Pulmonary artery endothelial cell (primary cell): ENCODE data around the gene CRACR2A. TPM values are rescaled to one million over a fixed set of nuclear protein-coding genes. Genes with fewer than 3 reads are reported as not detected.
A peak's percentile ranks its signal among the peaks of the same experiment; 100 is the strongest.

Experiments used
- DNase-seq: peaks from one replicate; pipeline ENCODE4 v3.0.0-alpha.2; 2011; ENCODE audit warnings: low read depth, low spot score
- total RNA-seq: library from RNA; depleted of rRNA; stranded (reverse); fragments of >200 nt; gene quantifications from 2 replicates; pipeline ENCODE4 v1.2.3, GENCODE V29; 2014

The CRACR2A gene
- total RNA-seq, result 7.1 and 19.5 TPM in 2 replicates

DNA sequence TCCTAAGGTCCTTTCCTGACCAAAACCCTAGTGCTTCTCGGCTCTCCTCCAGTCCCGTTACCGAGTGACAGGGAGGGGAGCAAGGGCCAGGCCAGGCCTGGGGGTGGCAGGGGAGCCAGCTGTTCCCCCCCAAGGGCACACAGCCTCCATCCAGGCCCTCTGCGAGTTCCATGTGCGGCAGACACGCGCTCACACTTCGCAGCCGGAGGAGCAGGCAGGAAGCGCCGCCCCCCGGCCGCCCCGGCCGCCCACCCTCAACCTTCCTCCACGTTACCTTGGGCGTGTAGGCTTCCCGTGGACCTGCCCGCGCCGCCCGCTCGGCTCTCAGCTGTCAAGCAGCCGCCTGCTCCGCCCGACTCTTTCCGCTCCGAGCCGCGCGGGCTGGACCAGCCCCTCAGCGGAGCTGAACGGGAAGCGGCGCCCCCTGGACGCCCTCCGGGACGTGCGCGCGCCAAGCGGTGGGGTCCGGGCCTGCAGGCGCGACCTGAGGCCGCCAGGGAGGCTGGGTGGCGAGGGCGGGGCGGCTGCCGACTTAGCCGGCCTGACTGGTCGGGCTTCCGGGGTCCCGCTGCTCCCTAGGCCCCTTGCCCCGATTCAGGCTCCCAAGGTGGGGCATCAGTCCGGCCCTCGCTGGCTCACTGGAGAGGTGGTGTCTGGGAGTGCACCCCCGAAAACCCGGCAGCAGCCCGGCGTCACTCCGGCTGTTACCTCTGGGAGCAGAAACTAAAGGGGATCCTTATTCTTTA, at the start of gene CRACR2A:
TSS of gene CRACR2A (minus strand) at position 369 of the 746 bp plus-strand sequence. CDS start 56,110 bp downstream, outside the sequence.
- peak; percentile 41 for DNase-seq

DNA sequence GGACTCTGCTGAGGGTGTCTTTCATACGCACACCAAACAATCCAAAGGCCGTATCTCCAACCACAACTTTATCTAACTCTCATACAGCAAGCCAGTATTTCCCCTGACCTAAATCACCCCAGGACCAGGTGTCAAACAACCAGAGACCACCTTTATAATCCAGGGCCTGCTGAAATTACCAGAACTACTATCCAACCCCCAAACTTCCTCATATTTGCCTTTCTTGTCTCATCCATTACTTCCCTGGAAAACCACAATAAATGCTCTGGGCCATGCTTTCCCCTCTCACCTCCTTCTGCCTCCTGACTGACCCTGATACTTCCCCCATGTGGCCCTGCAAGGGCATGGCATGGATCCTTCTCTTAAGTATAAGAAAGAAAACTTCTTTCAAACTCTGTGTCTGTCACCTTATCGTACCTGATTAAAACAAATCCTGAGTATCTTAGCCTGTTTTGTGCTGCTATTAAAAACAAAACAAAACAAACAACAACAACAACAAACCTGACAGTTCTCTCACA, 44.7 kb upstream of the CRACR2A start:
- DNase-seq, result no peak

DNA sequence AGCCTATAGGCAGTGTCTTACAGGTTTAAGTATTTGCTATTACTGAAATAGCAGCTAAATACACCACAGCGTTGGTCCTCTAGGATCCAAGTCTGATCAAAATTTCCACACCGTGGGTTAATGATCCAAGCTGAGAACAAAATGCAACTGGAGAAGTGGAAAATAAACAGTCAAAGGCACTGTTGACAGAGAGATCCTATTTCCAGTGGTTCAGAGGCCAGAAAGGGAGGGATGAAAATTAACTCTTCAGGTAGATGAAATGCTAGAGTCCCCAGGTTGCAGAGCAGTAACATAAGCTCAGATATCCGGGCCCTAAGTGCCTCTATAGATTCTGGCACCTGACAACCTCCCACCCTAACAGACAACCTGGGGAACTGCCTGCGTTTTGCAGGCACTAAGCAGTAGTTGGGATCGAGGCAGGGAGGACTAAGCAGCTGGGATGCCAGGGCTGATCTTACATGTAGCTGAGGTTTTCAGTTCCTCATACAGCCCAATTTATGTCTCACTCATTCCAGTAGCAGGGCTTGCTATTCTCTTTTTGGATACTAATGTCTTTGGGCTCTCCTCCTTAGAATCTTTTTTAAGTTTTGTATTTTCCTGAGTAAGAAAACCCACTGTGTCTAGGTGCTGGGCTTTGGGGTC, 42.7 kb upstream of the CRACR2A start:
- DNase-seq, result no peak

GRCh38 chr12:3795066-3795465, 42.2 kb upstream of the CRACR2A start:
- DNase-seq, result no peak

DNA sequence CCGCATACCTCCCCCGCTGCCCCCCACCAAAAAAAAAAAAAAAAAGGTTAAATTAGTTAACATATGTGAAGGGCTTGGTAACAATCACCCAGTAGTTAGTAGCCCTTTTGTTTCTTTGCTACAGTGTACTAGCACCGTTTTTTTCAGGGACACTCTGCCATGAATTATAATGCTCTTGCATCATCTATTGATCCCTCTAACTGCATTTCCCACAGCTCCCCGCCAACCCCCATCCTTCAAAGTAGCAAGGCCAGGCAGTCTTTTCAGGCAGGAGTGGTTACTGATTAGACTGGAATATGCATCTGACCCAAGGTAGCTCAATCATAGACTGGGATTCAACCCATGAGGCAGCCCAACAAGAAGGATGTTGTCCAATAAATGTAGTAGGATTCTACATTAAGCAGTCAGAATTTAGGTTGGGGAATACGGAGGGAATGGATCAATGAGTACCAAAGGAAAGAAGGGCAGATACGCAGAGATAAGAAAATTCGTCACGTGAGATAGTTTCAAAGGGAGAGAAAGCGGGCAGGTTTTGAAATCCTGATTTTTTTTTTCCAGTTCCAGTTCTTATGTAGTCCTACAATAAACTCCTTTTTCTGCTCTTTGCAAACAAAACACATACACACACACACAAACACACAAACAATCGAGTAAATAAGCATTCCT, 39.8 kb upstream of the CRACR2A start:
- DNase-seq, result no peak

DNA sequence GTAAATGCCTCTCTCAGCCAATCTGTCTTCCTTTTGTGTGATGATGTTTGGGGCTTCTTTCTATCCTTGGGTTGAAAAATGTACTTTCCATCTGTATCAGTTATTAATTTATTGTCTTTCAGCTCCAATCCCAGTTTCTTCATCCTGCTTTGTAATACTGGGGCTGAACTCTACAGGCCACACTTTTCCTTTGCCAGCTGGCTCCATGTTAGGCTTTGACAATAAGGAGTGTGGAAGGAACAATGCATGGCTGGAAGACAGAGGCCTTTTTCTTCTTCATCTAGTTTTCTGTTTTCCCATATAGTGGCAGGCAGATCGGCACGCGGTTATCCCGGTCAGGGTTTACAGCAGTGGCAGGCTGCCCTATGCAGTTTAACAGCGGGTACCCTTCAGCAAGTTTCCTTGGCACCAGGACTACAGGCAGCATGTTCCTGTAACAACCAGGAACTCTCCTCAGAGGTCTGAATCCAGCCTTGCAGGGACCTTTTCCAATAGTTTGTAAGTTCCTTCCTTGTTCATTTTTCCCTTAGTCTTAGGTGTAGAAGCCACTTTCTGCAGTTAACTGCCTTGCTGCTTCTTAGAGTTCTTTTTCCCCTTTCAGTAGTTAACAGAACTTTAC, 38.5 kb upstream of the CRACR2A start:
- no peak for DNase-seq

DNA sequence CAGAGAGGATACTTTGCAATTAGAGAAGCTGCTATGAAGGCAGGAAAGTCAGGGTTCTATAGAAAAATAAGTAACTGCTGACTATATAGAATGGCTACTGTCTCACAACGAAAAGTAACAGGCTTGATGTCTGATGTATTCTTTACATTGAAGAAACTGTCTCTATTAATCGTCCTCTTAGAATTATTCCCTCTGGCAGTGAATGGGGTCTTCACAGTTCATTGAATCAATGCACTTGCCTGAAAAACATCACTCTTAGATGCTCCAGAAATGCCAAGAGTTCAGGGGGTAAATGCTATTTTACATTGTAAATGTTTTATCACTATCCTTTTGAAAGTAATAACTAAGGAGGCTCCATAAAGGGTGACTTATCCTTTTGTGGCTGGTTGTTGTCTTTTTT, 37.7 kb upstream of the CRACR2A start:
- DNase-seq, result no peak

DNA sequence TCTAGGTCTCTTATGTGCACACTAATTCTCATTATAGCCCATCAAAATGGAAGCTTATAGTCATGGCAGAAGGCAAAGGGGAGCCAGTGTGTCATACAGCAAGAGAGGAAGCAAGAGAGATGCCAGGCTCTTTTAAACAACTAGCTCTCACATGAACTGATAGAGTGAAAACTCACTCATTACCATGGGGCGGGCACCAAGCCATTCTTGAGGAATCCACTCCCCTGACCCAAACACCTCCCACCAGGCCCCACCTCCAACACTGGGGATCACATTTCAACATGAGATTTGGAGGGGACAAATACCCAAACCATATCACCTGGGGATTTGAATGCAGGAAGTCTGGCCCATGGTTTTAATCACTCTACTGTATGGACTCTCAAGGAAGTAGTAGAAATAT, 36.9 kb upstream of the CRACR2A start:
- no peak for DNase-seq

DNA sequence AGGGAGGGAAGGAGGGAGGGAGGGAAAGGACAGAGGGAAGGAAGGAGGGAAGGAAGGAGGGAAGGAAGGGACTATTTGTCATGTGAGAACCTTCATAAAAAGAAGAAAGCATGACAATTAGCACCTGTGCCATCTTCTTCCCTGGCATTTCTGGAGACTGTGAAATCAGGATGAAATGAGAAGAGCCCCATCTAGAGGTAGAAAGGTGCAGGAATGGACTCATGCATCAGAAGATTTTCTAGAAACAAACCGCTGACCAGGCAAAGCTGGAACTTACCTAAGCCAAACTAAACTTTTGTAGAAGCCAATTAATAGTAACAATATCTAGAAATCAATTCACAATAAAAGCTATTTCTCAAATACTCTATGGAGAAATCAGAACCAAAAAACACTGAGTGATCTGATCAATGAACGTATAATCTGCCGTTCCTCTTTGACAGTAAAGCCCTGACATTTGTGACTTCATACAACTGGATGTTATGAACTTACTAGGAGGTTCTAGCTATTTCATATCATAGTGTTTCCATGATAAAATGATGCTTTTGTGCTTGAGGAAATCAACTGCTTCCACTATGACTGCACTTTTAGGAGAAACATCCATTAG, 24.4 kb upstream of the CRACR2A start:
- DNase-seq, result peak; percentile 11

DNA sequence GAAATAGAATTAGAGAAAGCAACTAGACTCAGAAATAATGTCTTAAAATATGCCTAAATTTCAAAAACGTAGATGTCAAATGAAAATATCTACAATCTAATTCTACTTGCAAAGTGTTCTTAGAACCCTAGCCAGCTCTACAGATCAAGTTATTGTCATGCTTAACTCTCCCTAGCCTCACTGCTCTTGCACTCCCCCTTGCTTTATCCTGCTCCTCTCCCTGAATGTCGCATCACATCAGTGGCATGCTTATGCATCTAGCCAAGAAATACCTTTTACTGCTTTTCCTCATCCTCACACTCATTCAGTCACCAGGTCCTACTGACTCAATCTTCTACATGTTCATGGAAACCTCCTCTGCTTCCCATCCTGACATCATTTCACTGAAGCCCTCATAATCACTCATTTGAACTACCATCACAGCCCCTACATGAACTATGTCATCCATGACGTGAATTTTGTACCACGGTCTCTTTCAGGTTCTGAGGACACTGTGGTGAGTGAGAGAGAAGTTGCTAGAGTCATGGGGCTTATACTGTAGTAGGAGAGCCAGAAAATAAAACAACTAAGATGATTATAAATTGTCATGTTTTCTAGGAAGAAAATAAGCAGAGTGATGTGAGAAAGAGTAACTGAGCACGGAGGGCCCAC, 22.6 kb upstream of the CRACR2A start:
- no peak for DNase-seq

DNA sequence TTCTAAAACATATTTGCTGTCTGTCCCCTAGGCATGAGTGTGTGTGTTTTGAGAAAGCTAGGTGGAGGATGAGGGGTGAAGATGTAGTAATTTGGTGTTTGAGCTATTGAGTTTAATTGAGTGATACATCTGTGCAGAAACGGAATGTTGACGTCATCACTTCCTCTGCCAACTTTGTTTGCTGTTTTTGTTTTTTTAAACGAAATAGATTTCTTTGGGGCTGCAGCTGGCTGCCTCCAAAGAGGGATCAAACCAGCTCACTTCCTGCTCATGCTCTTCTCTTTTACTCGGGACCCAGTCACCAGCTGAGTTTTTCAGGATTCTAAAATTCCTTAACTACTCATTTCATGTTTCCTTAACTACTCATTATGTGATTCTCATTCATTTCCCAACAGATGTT, 19.5 kb upstream of the CRACR2A start:
- DNase-seq, result peak; percentile 17

DNA sequence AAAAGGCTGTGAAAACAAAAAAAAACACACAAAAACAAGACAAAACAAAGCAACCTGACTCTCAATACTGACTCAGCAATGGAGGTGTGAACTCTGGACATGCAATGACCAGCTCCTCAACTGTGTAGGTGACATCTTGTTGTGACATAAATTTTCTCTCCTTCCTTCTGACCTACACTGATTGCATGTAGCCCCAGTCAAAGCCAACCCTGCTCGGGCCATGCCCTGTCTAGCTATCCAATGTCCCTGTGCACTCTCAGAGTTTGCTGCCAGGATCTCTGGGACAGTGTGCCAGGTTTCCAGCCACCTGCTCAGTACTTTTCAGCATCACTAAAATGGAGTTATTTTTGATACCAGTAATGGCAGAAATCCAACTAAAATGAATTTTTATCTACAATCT, 18.9 kb upstream of the CRACR2A start:
- DNase-seq, result no peak

- DNase-seq, result peak; percentile 46
Measured at GRCh38 chr12:3770891-3771290, 18.0 kb upstream of the CRACR2A start.

- no peak for DNase-seq
Measured at GRCh38 chr12:3768911-3769447, 16.1 kb upstream of the CRACR2A start.

DNA sequence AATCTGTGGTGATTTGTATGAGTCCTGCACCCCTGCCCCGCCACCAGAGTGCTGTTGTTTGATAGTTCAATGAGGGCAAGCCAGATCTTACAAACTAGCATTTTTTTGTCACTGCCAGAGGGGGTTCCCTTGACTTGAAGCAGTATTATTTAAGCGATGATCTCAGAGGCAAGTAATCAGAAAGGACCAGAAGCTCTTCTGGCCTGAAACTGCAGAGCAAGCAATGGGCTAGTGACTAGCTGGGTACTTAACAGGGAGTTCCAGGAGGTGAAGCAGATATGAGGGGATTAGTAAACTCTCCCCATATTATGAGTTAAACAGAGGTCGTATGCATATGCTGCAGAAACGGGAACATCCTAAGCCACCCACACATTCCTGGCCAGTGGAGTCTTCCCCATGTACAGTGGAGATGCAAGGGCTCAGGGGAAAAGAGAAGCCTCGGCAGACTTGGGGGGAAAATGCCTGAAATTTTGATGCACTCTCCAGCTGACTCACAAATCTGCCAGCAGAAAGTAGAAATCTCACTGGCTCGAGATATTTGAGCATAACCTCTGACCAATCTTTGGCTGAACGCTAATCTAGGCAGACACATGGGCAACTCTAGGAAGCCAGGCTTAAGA, 8.3 kb upstream of the CRACR2A start:
- no peak for DNase-seq

DNA sequence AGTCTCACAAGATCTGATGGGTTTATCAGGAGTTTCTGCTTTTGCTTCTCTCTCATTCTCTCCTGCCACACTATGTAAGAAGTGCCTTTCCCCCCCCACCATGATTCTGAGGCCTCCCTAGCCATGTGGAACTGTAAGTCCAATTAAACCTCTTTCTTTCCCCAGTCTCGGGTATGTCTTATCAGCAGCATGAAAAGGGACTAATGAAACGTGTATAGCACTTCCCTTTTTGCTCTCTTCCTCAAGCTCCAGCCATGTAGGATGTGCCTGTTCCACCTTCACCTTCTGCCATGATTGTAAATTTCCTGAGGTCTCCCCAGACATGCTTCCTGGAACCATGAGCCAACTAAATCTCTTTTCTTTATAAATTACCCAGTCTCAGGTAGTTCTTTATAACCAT, 7.0 kb upstream of the CRACR2A start:
- DNase-seq, result no peak

GRCh38 chr12:3757261-3757660, 4.4 kb upstream of the CRACR2A start:
- DNase-seq, result no peak

- DNase-seq, result no peak
Measured at GRCh38 chr12:3755898-3756297, 3.0 kb upstream of the CRACR2A start.

GRCh38 chr12:3753544-3754284, 805 bp upstream of the CRACR2A start:
- DNase-seq, result no peak
